Right lobe of liver (tissue), 6 donors: Measurements from ENCODE around the gene CLN3. TPM values are rescaled to one million over a fixed set of nuclear protein-coding genes. Genes with fewer than 3 reads are reported as not detected.

Source experiments
- ATAC-seq, 4 donors: fragments of 200-7000 bp; cut with Tn5 transposase; one replicate each; pipeline ENCODE4 v1.9.1; 2020; ENCODE audit warnings: mild to moderate bottlenecking in 4 of 4, moderate library complexity in 4 of 4
- DNase-seq, 3 donors: peaks; one replicate each; pipeline ENCODE4 v3.0.0-alpha.2; 2020
- H3K27ac ChIP-seq, 3 donors: fragments of 200-600 bp; one replicate each; pipeline ENCODE4 v1.8.0; 2022
- H3K27me3 ChIP-seq, 2 donors: fragments of 200-600 bp; one replicate each; pipeline ENCODE4 v1.8.0; 2022
- H3K36me3 ChIP-seq, 4 donors: fragments of 200-600 bp; sonication (generic) in 1 of 4; one replicate each; pipeline versions ENCODE4 v1.5.1 to v1.8.0; 2017 to 2022; ENCODE audit warnings: control low read depth in 1 of 4
- H3K4me1 ChIP-seq, 4 donors: fragments of 200-600 bp; sonication (generic) in 1 of 4; one replicate each; pipeline versions ENCODE4 v1.5.1 to v1.8.0; 2017 to 2022; ENCODE audit warnings: control low read depth in 1 of 4
- H3K4me3 ChIP-seq, 3 donors: fragments of 200-600 bp; one replicate each; pipeline ENCODE4 v1.8.0; 2022
- H3K9me3 ChIP-seq, 4 donors: fragments of 200-600 bp; sonication (generic) in 1 of 4; one replicate each; pipeline versions ENCODE4 v1.5.1 to v1.8.0; 2017 to 2022; ENCODE audit warnings: control low read depth in 1 of 4
- POLR2A ChIP-seq: fragments of 450-650 bp; IDR thresholded peaks from one replicate; pipeline ENCODE4 v1.6.1; 2017; ENCODE audit warnings: antibody characterized with exemption, mild to moderate bottlenecking
- WGBS: methylation state at CpG from one replicate; pipeline ENCODE4 v1.1.6; 2018; ENCODE audit warnings: low coverage, low lambda C conversion rate; ENCODE audit not compliant: insufficient coverage; ENCODE audit errors: missing lambda C conversion rate; 5-methylcytosine and 5-hydroxymethylcytosine counted together
- intact Hi-C, 2 donors: fragments of 100-400 bp; cut with DNase I; formaldehyde crosslinking; loops; one replicate each; pipeline versions ENCODE4 v1.11.2 to v1.14.1; 2022
- total RNA-seq, 6 experiments: library from RNA; depleted of rRNA in 2 of 6; stranded (reverse); fragments of >200 nt in 2 of 6; fragmentation: NEBNext Ultra II Directional in 3 of 6; extraction: Animal tissue kit (Norgen Biotek cat#: 25700) in 3 of 6; gene quantifications; one replicate each; pipeline versions ENCODE4 v1.1.0 to v1.2.4, GENCODE V29; 2016 to 2023
- TF ChIP-seq, protein P1 (sequence below), 4 donors: fragments of 200-600 bp in 3 of 4; fragments of 450-650 bp in 1 of 4; IDR thresholded peaks; one replicate each; pipeline versions ENCODE4 v1.5.1 to v1.8.0; 2016 to 2022; ENCODE audit warnings: antibody characterized with exemption in 4 of 4, mild to moderate bottlenecking in 2 of 4
- donor health status: DM: no; HTN: yes; CAD: no.
- donor health status: DM: no; HTN: no; CAD: no.
- donor health status: DM: no; HTN: no; CAD: no.
- donor health status: DM: no; HTN: yes; CAD: no.
- donor health status: DM: no; HTN: yes; CAD: no.

The CLN3 gene
- total RNA-seq, 6 experiments from 2014 or later = 16.5 to 47.8 (median 30.7) TPM

DNA sequence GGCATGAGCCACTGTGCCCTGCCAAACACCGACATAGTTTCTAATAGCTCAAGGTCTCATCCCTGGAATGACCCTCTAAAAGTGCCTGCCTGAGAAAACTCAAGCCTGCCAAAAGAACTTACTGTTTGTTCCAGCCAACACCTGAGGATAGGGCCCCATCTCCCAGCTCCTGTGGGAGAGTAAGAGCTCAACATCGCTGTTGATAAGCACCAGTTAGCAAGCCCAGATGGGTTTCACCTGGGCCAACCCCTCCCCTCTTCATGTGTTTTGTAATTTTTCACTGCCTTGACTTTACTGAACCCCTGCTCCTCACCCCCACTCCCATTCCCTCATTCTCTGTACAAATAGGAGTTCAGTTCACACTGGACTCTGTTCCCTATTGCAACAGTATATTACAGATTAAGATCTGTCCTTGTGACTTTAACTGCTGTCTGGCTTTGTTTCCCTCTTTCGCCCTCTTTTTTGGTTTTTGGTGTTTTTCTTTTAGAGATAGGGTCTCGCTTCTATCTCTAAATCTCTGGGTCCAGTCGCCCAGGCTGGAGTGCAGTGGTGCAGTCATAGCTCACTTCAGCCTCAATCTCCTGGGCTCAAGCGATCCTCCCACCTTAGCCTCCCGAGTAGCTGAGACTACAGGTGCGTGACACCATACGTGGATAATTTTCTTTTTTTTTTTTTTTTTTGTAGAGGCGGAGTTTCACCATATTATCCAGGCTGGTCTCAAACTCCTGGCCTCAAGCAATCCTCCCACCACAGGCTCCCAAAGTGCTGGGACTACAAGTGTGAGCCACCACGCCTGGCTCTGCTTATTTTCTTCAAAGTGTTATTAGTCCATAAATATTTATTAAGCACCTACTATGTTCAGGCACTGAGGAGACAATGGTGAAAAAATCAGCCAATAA, 34.6 kb upstream of the CLN3 start:
- Histone ChIP-seq H3K36me3 (no peaks in the 10 kb centered on the region), H3K27ac (peak overlapping the region; percentile 79 to 94 (median 88)), H3K27me3 (no peaks in the 10 kb centered on the region), H3K9me3 (no peaks in the 10 kb centered on the region), H3K4me1 (peaks cover 0 to 47% (median 15%) of the 10 kb centered on the region in 4 donors), H3K4me3 (peak overlapping the region; percentile 25 to 62 (median 60))
- peak; percentile 77 for TF ChIP-seq POLR2A
- TF ChIP-seq, protein P1, sequence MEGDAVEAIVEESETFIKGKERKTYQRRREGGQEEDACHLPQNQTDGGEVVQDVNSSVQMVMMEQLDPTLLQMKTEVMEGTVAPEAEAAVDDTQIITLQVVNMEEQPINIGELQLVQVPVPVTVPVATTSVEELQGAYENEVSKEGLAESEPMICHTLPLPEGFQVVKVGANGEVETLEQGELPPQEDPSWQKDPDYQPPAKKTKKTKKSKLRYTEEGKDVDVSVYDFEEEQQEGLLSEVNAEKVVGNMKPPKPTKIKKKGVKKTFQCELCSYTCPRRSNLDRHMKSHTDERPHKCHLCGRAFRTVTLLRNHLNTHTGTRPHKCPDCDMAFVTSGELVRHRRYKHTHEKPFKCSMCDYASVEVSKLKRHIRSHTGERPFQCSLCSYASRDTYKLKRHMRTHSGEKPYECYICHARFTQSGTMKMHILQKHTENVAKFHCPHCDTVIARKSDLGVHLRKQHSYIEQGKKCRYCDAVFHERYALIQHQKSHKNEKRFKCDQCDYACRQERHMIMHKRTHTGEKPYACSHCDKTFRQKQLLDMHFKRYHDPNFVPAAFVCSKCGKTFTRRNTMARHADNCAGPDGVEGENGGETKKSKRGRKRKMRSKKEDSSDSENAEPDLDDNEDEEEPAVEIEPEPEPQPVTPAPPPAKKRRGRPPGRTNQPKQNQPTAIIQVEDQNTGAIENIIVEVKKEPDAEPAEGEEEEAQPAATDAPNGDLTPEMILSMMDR (IDR thresholded peaks at IDR 0.05) = no peak
- WGBS = 30% methylated on average over 10 of the region's 11 CpGs
- DNase-seq (peak; percentile 47 to 86 (median 66)), ATAC-seq (peak; percentile 70 to 82 (median 76))
- intact Hi-C loops = no loop called here

DNA sequence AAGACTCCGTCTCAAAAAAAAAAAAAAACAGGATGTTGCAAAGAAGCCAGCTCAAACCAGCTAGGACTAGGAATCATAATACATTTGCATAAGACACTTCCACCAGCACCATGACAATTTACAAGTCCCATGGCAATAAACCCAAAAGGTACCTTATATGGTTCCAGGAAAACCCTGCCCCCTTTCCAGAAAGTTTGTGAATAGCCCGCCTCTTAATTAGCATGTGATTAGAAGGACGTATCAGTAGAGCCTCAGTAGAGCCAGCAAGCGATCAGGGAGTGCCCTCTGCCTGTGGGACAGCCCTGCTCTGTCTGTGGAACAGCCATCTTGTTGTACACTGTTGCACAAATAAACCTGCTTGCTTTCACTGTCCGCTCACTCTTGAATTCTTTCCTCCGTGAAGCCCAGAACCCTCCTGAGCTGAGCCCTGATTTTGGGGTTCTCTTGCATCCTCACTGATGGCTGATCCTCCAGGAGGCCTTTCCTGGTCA, 32.9 kb upstream of the CLN3 start:
- H3K4me1 ChIP-seq = peaks cover 0 to 39% (median 15%) of the 10 kb centered on the region in 4 donors
- peak; percentile 76 to 89 (median 77) for ATAC-seq
- WGBS = 21% methylated on average over 4 of the region's 6 CpGs
- TF ChIP-seq, protein P1 (IDR thresholded peaks at IDR 0.05) = peak in 2 of 4 donors; percentile 34 to 46
- peak; percentile 88 for TF ChIP-seq POLR2A
- intact Hi-C loops = no loop called here
- H3K9me3 ChIP-seq = no peaks in the 10 kb centered on the region
- DNase-seq = peak; percentile 82 to 94 (median 89)
- H3K27me3 ChIP-seq = no peaks in the 10 kb centered on the region
- H3K4me3 ChIP-seq = peak overlapping the region; percentile 25 to 62 (median 60)
- peak overlapping the region; percentile 79 to 94 (median 88) for H3K27ac ChIP-seq
- peaks cover 0 to 3% (median 0%) of the 10 kb centered on the region in 4 donors for H3K36me3 ChIP-seq

DNA sequence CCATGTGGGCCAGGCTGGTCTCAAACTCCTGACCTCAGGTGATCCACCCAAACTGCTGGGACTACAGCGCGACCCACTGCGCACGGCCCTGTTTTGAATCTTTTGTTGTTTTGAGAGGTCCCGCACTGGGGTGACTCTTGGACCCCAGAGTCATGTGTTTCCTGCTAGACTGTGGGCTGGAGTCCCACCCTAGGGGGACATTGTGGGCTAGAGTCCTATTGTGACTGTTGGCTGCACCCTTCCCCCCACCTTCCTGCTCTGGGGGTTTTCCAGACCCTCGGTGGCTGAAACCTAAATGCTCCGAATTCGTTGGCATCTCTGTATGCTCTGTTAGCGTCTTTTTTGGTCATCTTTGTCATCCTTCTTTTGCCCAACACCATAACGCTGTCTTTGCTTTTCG, 30.9 kb upstream of the CLN3 start:
- no peak overlapping the region for H3K27ac ChIP-seq
- ATAC-seq (no peak), DNase-seq (no peak)
- peaks cover 0 to 25% (median 12%) of the 10 kb centered on the region in 4 donors for H3K4me1 ChIP-seq
- H3K36me3 ChIP-seq = peaks cover 0 to 7% (median 0%) of the 10 kb centered on the region in 4 donors
- intact Hi-C loops = no loop called here
- no peak overlapping the region for H3K4me3 ChIP-seq
- no peaks in the 10 kb centered on the region for H3K9me3 ChIP-seq
- TF ChIP-seq POLR2A = no peak
- TF ChIP-seq, protein P1 (IDR thresholded peaks at IDR 0.05) = no peak
- H3K27me3 ChIP-seq = no peaks in the 10 kb centered on the region
- 84% methylated on average over 11 of the region's 11 CpGs for WGBS

DNA sequence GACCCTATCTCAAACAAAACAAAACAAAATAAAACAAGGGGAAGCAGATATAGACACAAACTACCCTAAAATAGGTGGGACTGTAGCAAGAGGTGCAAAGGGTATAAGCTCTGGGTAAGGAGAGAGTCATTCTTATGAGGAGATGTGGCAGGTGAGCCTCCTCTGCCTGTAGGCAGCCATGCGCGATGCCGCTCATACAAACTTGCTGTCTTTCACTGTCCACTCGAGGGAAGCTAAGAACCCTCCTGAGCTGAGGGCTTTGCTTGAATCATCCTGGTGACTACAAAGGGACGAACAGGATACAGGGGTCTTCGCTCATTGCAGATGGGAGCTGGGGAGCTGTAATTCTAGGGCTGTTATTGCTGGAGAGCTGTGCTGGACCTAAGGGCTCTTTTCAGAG, 29.6 kb upstream of the CLN3 start:
- 93% methylated on average over 3 of the region's 6 CpGs for WGBS

More for the DNA sequence above, 29.6 kb upstream of the CLN3 start:
- Histone ChIP-seq H3K36me3 (peaks cover 0 to 7% (median 0%) of the 10 kb centered on the region in 4 donors), H3K4me3 (no peak overlapping the region), H3K27me3 (no peaks in the 10 kb centered on the region), H3K4me1 (peaks cover 0 to 14% (median 6%) of the 10 kb centered on the region in 4 donors), H3K9me3 (no peaks in the 10 kb centered on the region), H3K27ac (no peak overlapping the region)
- TF ChIP-seq, protein P1 (IDR thresholded peaks at IDR 0.05) = no peak
- TF ChIP-seq POLR2A = no peak
- no peak for DNase-seq
- no peak for ATAC-seq
- intact Hi-C loops = no loop called here
